ENCODE measurements around the gene PDGFRB.

Gene PDGFRB

DNA sequence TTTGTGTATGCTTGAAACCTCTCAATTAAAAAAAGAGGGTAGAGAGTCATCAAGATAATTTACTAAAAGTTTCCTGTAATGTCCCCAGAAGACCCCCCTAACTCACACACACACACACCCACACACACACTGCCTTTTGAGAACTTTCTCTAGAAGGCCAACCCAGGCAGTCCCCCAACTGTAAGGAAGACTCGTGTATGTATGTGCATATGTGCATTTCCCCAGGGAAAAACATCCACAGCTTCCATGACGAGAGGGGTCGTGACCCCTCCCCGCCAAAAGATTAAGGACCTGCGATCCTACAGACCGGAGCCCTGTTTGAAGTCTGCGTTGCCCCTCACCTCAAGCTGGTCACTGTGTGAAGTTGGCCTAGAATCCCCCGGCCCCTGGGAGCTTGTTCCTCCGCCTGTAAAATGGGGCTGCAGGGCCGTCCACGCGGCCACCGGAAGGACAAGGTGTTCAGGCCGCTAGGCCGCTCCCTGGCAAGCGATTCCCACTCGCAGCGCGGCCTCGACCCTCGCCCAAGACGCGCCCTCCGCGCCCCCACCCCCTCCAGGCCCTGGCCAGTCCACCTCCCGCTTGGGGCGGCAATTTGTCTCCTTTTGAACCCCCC is 10.5 kb upstream of the PDGFRB start:
- DNase-seq (ENCODE audit: low read depth), result no peak
- no peak overlapping the region for H3K4me3 ChIP-seq (ENCODE audit: low read length)
- TF ChIP-seq, protein P1, sequence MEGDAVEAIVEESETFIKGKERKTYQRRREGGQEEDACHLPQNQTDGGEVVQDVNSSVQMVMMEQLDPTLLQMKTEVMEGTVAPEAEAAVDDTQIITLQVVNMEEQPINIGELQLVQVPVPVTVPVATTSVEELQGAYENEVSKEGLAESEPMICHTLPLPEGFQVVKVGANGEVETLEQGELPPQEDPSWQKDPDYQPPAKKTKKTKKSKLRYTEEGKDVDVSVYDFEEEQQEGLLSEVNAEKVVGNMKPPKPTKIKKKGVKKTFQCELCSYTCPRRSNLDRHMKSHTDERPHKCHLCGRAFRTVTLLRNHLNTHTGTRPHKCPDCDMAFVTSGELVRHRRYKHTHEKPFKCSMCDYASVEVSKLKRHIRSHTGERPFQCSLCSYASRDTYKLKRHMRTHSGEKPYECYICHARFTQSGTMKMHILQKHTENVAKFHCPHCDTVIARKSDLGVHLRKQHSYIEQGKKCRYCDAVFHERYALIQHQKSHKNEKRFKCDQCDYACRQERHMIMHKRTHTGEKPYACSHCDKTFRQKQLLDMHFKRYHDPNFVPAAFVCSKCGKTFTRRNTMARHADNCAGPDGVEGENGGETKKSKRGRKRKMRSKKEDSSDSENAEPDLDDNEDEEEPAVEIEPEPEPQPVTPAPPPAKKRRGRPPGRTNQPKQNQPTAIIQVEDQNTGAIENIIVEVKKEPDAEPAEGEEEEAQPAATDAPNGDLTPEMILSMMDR (IDR thresholded peaks at IDR 0.05; ENCODE audit: insufficient read depth, low read depth, low read length, missing control alignments), result no peak

DNA sequence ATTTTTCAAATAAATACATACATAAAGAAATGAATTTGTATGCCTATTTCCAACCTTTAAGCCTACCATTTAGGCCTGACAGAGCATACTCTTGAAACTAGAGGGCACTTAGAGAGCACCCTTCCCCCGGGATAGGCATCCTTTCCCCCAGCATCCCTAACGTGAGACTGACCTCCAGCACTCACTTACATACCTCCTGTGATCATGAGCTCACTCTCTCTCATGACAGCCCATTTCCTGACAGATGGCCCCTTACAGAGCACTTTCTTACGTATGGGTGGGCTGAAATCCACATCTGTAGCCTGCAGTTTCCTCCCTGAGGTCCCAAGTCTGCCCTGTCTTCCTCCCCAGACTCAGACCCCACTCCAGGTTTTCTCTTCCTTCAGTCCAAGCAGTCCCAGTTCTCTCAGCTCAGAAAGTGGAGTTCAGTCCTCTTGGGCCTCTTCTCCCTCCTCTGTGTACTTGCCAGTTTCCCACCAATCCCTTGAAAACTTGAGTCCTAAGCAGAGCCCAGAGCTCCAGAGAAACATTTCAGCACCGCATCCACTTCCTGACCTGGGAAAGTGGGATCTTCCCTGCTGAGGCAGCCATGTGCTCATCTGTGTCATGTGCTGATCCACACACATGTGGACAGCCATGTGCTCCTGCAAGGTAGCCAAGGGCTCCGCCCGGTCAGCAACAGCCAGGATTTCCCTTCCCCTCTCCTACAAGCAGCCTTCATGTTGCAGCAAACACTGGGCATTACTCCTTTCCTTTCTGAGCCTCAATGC is 8.8 kb upstream of the PDGFRB start:
- H3K4me3 ChIP-seq (ENCODE audit: low read length), result no peak overlapping the region
- no peak for DNase-seq (ENCODE audit: low read depth)
- TF ChIP-seq, protein P1 (IDR thresholded peaks at IDR 0.05; ENCODE audit: insufficient read depth, low read depth, low read length, missing control alignments), result no peak

DNA sequence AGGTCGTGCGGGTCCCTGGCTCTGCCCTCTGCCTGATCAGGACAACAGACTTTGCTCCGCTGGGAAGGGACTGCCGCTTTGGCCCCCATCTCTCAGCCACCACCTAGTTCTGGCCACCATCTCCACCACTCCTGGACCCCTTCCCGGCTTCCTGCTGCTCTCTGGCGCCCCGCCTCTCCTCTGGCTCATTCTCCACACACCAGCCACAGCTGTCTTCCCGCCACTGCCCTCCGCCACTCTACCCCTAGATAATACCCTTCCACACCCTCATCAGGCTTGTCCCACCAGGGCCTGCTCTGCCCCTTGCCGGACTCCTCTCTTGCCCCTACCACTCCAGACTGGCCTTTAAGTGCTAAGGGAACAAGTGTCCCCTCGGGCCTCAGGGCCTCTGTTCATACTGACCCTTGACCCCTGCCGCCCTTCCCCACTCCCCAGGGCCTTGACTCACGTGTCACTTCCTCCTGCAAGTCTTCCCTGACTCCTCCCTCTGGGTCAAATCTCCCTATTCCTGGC is 8.0 kb upstream of the PDGFRB start:
- TF ChIP-seq, protein P1 (IDR thresholded peaks at IDR 0.05; ENCODE audit: insufficient read depth, low read depth, low read length, missing control alignments), result no peak
- no peak for DNase-seq (ENCODE audit: low read depth)
- no peak overlapping the region for H3K4me3 ChIP-seq (ENCODE audit: low read length)

DNA sequence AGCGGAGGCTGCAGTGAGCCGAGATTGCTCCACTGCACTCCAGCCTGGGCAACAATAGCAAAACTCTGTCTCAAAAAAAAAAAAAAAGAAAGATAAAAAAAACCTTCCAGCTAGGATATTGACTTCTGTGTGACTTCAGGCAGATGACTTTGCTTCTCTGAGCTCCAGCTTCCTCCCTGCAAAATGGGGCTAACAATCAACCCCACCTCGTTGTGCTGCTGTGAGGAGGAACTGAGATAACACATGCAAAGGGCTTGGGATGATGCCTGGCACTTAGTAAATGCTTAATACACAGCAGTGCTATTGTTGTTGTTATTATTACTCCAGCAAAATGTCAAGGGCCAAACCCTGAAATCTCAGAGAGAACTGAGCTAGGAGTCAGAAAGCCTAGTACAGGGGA is 7.4 kb upstream of the PDGFRB start:
- H3K4me3 ChIP-seq (ENCODE audit: low read length), result no peak overlapping the region
- TF ChIP-seq, protein P1 (IDR thresholded peaks at IDR 0.05; ENCODE audit: insufficient read depth, low read depth, low read length, missing control alignments), result no peak
- no peak for DNase-seq (ENCODE audit: low read depth)

DNA sequence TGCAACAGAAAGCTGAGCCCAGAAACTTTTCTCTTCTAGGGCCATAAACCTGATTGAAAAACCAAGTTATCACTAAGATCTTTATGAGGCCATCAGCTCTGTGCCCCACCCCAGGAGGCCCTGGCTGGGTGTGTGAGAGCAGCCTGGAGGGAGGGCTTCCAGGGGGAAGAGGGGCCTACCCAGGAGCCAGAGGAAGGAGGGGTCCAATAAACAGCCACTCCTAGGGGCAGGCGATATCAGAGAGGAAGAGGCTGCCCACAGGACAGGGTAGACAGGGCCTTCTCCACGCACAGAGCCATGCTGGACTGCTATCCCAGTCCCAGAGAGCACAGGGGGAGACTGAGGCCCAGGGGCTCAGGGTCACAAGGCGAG is 6.5 kb upstream of the PDGFRB start:
- DNase-seq (ENCODE audit: low read depth), result no peak
- TF ChIP-seq, protein P1 (IDR thresholded peaks at IDR 0.05; ENCODE audit: insufficient read depth, low read depth, low read length, missing control alignments), result no peak
- no peak overlapping the region for H3K4me3 ChIP-seq (ENCODE audit: low read length)

DNA sequence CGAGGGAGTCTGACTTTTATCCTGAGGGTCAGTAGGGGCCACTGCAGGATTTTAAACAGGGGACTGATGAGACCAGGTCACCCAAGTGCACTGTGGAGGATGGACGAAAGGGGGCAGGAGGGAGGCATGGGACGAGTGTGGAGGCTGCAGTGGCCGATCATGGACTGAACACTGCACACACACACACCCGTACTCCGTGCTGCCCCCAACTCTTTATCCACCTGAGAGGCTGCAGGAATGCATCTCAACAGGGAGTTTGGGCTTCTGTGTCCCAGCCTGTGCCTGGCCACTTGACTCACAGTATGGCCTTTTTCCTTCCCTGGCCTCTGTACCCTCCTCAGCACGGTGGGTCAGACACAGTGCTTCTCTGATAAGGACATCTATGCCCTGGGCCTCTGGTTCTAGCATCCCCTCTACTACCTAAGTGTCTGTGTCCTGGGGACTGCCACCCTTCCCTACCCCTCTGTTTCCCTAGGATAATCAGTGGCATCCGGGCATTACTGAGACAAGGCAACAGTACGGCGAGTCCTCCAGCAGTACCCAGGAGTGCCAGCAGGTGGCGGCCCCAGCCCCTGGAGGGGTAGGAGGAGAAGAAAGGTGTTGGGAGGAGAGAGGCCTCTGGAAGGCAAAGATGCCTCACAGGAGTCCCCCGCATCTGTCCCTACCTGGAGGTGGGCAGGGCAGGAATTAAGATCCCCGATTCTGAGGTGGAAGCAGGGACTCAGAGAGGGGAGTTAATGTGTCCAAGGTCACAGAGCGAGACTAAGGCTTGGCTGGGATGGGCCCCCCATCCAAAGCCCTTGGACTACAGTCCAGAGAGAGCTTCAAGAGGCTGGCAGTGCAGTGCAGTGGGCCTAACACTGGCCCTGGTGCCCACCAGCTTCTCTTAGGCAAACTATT is 5.8 kb upstream of the PDGFRB start:
- DNase-seq (ENCODE audit: low read depth), result peak; percentile 74
- H3K4me3 ChIP-seq (ENCODE audit: low read length), result no peak overlapping the region
- TF ChIP-seq, protein P1 (IDR thresholded peaks at IDR 0.05; ENCODE audit: insufficient read depth, low read depth, low read length, missing control alignments), result peak; percentile 98
